Measurements from ENCODE around the gene NGDN. TPM values are rescaled to one million over a fixed set of nuclear protein-coding genes. Genes with fewer than 3 reads are reported as not detected.

The NGDN gene
- total RNA-seq, 1 donor from 2014 or later = 23.2 TPM

DNA sequence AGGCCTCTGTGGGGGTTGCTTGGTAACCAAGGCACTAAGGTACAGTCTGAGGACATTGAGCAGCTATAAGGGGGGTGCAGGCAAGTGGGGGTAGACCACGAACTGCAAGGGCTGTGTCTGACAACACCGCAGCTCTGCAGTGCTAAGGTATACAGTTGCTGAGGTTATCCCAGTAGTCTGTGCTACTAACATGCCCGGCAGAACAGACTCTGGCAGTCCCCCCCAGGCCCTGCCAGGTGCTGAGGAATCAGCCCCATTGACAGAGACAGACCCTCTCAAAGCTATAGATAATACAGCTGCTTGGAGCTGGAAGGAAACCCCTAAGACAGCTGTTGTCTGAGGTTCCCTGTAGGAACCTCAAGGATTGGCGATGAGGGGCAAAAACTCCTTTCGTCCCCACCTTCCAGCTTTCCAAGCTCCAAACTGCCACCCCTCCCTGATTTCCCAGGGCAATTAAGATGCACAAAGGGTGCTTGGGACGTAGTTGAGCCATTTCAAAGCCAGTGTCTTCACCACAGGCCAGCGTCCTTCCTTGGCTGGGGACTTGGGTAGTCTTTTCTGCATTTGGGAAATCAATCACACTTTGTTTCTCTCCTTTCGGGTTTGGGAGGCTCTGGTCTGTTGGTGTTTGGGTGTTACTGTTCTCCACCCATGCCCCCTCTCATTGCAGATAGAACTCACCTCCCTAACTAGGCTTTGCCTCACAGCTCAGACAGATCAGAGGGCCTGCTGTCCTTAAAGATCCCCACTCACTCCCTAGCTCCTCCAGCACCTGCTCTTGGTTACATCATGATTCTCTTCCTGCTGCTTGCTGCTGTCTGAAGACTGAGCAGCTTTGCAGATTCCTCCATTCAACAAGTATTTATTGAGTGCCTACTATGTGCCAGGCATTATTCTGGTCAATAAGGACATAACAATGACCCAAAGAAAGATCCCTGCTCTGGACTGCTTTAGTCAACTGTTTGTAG, 32.1 kb upstream of the NGDN start:
- DNase-seq (ENCODE audit: low spot score) = peak; percentile 37
- no peaks in the 10 kb centered on the region for H3K4me1 Mint-ChIP-seq (ENCODE audit: low read depth)
- no peaks in the 10 kb centered on the region for H3K9me3 Mint-ChIP-seq (ENCODE audit: low read depth)
- H3K27ac Mint-ChIP-seq (ENCODE audit: unreplicated experiment) = no peak overlapping the region
- TF ChIP-seq, protein P1, sequence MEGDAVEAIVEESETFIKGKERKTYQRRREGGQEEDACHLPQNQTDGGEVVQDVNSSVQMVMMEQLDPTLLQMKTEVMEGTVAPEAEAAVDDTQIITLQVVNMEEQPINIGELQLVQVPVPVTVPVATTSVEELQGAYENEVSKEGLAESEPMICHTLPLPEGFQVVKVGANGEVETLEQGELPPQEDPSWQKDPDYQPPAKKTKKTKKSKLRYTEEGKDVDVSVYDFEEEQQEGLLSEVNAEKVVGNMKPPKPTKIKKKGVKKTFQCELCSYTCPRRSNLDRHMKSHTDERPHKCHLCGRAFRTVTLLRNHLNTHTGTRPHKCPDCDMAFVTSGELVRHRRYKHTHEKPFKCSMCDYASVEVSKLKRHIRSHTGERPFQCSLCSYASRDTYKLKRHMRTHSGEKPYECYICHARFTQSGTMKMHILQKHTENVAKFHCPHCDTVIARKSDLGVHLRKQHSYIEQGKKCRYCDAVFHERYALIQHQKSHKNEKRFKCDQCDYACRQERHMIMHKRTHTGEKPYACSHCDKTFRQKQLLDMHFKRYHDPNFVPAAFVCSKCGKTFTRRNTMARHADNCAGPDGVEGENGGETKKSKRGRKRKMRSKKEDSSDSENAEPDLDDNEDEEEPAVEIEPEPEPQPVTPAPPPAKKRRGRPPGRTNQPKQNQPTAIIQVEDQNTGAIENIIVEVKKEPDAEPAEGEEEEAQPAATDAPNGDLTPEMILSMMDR (IDR thresholded peaks at IDR 0.05) = no peak
- peaks cover 32% of the 10 kb centered on the region for H3K27me3 Mint-ChIP-seq (ENCODE audit: low read depth)
- no peaks in the 10 kb centered on the region for H3K36me3 Mint-ChIP-seq (ENCODE audit: low read depth)
- no peak overlapping the region for H3K4me3 Mint-ChIP-seq (ENCODE audit: unreplicated experiment)

DNA sequence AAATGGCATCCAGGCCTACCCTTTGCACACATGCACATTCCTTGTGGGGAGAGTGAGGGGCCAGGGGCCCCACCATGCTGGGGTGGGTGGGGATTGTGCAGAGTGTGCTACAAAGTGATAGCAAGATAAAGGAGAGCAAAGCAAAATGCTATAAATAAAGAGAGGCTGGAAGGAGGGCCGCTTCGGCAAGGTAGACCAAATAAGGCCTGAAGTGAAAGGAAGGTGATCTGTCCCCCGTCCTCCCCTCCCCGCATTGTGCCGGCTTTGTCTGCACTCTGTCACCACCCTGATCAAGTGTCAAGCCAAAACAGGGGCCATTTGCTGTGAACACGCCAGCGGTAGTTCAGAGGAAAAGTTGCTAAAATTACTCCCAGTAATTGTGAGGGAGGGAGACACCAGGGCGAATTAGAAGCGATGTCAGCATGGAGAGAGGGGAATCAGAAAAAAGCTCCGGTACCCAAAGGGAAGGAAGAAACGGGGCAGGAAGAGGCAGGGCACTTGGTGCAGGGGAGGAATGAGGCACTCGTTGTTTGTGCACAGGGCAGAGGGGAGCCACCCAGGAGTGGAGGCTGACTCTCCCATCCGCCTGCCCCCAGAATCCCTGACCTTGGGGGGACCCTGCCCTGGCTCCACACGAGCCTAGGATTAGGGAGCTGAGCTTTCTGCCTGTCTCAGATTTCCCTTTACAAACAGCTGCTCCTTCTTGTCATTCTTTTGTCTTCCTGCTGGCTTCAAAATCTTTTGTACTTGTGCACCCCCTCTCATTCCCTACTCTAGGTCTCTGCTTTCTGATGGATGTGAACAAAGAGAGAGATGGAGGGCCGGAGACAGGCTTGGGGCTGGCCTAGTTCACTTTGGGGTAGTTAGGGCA, 31.2 kb upstream of the NGDN start:
- DNase-seq (ENCODE audit: low spot score) = peak; percentile 36
- H3K27me3 Mint-ChIP-seq (ENCODE audit: low read depth) = peaks cover 34% of the 10 kb centered on the region
- no peak overlapping the region for H3K4me3 Mint-ChIP-seq (ENCODE audit: unreplicated experiment)
- TF ChIP-seq, protein P1 (IDR thresholded peaks at IDR 0.05) = no peak
- H3K4me1 Mint-ChIP-seq (ENCODE audit: low read depth) = no peaks in the 10 kb centered on the region
- H3K9me3 Mint-ChIP-seq (ENCODE audit: low read depth) = no peaks in the 10 kb centered on the region
- H3K27ac Mint-ChIP-seq (ENCODE audit: unreplicated experiment) = no peak overlapping the region
- H3K36me3 Mint-ChIP-seq (ENCODE audit: low read depth) = no peaks in the 10 kb centered on the region

DNA sequence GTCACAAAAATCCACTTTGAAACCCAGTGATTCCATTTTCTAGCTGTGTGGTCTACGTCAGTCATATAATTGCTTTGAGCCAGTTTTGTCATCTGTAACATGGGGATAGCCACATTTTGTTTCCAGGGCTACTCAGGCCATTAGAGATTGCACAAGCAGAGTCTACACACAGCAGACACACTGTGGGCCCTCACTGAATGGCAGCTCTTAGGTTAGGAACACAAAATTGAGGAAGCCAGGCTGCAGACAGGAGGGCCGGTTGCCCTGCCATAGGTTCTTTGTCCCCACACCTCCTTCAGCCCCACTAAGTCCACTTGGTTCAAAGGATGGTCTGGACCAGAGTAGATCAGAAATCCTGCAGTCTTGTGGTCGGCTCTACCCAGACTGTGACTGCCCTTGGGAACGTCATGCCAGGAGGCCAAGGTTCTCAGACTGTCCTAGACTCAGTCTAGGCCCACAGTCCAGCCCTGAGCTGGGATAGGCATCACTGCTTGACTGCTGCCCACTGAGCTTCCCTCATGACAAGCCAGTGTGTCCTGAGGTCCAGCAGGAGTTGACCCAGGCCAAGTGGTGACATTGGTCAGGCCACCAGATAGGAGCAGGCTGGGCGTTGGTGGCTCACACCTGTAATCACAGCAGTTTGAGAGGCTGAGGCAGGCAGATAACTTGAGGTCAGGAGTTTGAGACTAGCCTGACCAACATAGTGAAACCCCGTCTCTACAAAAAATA, 30.2 kb upstream of the NGDN start:
- peak; percentile 35 for DNase-seq (ENCODE audit: low spot score)
- Mint-ChIP-seq H3K27me3 (ENCODE audit: low read depth) (peaks cover 36% of the 10 kb centered on the region), H3K36me3 (ENCODE audit: low read depth) (no peaks in the 10 kb centered on the region), H3K4me1 (ENCODE audit: low read depth) (no peaks in the 10 kb centered on the region), H3K9me3 (ENCODE audit: low read depth) (no peaks in the 10 kb centered on the region), H3K27ac (ENCODE audit: unreplicated experiment) (no peak overlapping the region), H3K4me3 (ENCODE audit: unreplicated experiment) (no peak overlapping the region)
- TF ChIP-seq, protein P1 (IDR thresholded peaks at IDR 0.05) = no peak

DNA sequence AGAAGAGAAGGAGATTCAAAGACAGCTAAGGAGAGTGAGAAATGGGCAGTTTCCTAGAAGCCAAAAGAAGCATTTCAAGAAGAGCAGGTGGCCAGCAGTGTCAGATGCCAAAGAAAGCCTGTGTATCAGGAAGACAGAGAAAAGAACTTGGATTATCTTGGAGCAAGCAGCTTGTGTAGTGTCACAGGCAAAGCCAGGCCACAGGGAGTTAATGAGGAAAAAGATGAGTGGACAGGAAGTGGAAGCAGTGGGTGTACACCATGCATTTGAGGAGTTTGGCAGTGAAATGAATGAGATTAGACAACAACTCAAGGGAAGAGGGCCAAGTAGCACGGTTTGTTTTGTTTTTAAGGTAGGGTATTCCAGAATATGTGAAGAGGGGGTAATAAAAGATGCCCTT, 28.4 kb upstream of the NGDN start:
- H3K4me1 Mint-ChIP-seq (ENCODE audit: low read depth) = no peaks in the 10 kb centered on the region
- TF ChIP-seq, protein P1 (IDR thresholded peaks at IDR 0.05) = no peak
- no peak overlapping the region for H3K27ac Mint-ChIP-seq (ENCODE audit: unreplicated experiment)
- H3K27me3 Mint-ChIP-seq (ENCODE audit: low read depth) = peaks cover 30% of the 10 kb centered on the region
- DNase-seq (ENCODE audit: low spot score) = no peak
- H3K9me3 Mint-ChIP-seq (ENCODE audit: low read depth) = no peaks in the 10 kb centered on the region
- no peaks in the 10 kb centered on the region for H3K36me3 Mint-ChIP-seq (ENCODE audit: low read depth)
- no peak overlapping the region for H3K4me3 Mint-ChIP-seq (ENCODE audit: unreplicated experiment)
